Tibial nerve (tissue), 4 donors: ENCODE measurements around the gene EPB41L1. TPM values are rescaled to one million over a fixed set of nuclear protein-coding genes. Genes with fewer than 3 reads are reported as not detected.

Source experiments
- DNase-seq, 2 donors: peaks; one replicate each; pipeline ENCODE4 v3.0.0-alpha.2; 2019; ENCODE audit warnings: low spot score in 2 of 2
- H3K27ac ChIP-seq, 4 donors: fragments of 200-600 bp; sonication (generic) in 3 of 4; one replicate each; pipeline ENCODE4 v1.5.1; 2017 to 2019; ENCODE audit warnings: mild to moderate bottlenecking in 1 of 4
- H3K27me3 ChIP-seq, 2 donors: fragments of 200-600 bp; sonication (generic) in 1 of 2; one replicate each; pipeline versions ENCODE4 v1.5.1 to v1.6.0; 2017 to 2019
- H3K36me3 ChIP-seq, 3 donors: fragments of 200-600 bp; sonication (generic); one replicate each; pipeline ENCODE4 v1.5.1; 2018 to 2019
- H3K4me1 ChIP-seq, 4 donors: fragments of 200-600 bp; sonication (generic) in 3 of 4; one replicate each; pipeline ENCODE4 v1.5.1; 2017 to 2019
- H3K4me3 ChIP-seq, 4 donors: fragments of 200-600 bp; sonication (generic) in 3 of 4; one replicate each; pipeline ENCODE4 v1.5.1; 2017 to 2019; ENCODE audit warnings: mild to moderate bottlenecking in 1 of 4, moderate library complexity in 1 of 4
- H3K9me3 ChIP-seq, 4 donors: fragments of 200-600 bp; sonication (generic) in 3 of 4; one replicate each; pipeline ENCODE4 v1.5.1; 2017 to 2019
- EP300 ChIP-seq, 2 donors: sonication (generic); formaldehyde crosslinking; IDR thresholded peaks; one replicate each; pipeline ENCODE4 v1.6.1; 2017; ENCODE audit warnings: antibody characterized with exemption in 2 of 2, mild to moderate bottlenecking in 1 of 2
- POLR2A ChIP-seq, 2 donors: fragments of 450-650 bp; IDR thresholded peaks; one replicate each; pipeline ENCODE4 v1.6.1; 2017; ENCODE audit warnings: antibody characterized with exemption in 2 of 2, mild to moderate bottlenecking in 2 of 2, moderate library complexity in 2 of 2
- WGBS, 2 donors: methylation state at CpG; one replicate each; pipeline ENCODE4 v1.1.5; 2018; 5-methylcytosine and 5-hydroxymethylcytosine counted together
- total RNA-seq, 4 donors: library from RNA; depleted of rRNA; stranded (reverse); fragments of >200 nt; gene quantifications; one replicate each; pipeline ENCODE4 v1.1.0, GENCODE V29; 2016
- TF ChIP-seq, protein P1 (sequence below), 5 experiments: fragments of 200-600 bp in 3 of 5; fragments of 450-650 bp in 2 of 5; sonication (generic) in 3 of 5; IDR thresholded peaks; one replicate each; pipeline ENCODE4 v1.5.1; 2016 to 2019; ENCODE audit warnings: antibody characterized with exemption in 5 of 5, mild to moderate bottlenecking in 3 of 5, moderate library complexity in 2 of 5

EPB41L1 gene
- total RNA-seq, 4 donors from 2014 or later, result 19.9 to 55.3 (median 30.8) TPM

- Histone ChIP-seq H3K27me3 (no peaks in the 10 kb centered on the region), H3K27ac (no peak overlapping the region), H3K9me3 (no peaks in the 10 kb centered on the region), H3K4me3 (peak overlapping the region; percentile 67 to 96 (median 82)), H3K36me3 (peaks cover 0 to 32% (median 3%) of the 10 kb centered on the region in 3 donors), H3K4me1 (peaks cover 0 to 54% (median 20%) of the 10 kb centered on the region in 4 donors)
- 54 to 58% methylated on average over 5 of the region's 5 CpGs for WGBS, 2 donors
- no peak for DNase-seq
- TF ChIP-seq POLR2A (IDR thresholded peaks at IDR 0.05) (no peak), EP300 (IDR thresholded peaks at IDR 0.05) (no peak)
- TF ChIP-seq, protein P1, sequence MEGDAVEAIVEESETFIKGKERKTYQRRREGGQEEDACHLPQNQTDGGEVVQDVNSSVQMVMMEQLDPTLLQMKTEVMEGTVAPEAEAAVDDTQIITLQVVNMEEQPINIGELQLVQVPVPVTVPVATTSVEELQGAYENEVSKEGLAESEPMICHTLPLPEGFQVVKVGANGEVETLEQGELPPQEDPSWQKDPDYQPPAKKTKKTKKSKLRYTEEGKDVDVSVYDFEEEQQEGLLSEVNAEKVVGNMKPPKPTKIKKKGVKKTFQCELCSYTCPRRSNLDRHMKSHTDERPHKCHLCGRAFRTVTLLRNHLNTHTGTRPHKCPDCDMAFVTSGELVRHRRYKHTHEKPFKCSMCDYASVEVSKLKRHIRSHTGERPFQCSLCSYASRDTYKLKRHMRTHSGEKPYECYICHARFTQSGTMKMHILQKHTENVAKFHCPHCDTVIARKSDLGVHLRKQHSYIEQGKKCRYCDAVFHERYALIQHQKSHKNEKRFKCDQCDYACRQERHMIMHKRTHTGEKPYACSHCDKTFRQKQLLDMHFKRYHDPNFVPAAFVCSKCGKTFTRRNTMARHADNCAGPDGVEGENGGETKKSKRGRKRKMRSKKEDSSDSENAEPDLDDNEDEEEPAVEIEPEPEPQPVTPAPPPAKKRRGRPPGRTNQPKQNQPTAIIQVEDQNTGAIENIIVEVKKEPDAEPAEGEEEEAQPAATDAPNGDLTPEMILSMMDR (IDR thresholded peaks at IDR 0.05), result no peak
Measured at GRCh38 chr20:36237477-36237876, 82.9 kb downstream of the EPB41L1 start.

DNA sequence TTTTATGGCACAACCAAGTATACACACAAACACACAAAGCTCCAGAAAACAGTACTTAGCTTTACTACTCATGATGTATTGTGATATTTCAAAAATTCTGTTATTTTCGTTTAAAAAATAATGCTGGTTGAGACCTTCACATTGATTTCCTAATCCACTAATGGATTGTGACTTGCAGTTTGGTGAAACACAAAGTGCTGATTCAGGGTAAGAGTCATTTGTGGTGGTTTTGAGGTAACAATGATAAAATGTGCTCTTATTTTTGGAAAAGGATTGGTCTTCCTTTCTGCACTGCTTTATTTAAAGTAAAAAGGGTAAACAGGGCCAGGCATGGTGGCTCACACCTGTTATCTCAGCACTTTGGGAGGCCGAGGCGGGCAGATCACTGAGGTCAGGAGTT lies 83.6 kb downstream of the EPB41L1 start:
- no peak overlapping the region for H3K27ac ChIP-seq
- TF ChIP-seq, protein P1 (IDR thresholded peaks at IDR 0.05), result no peak
- TF ChIP-seq EP300 (IDR thresholded peaks at IDR 0.05) (no peak), POLR2A (IDR thresholded peaks at IDR 0.05) (no peak)
- WGBS, 2 donors, result 88 to 90% methylated on average over 3 of the region's 3 CpGs
- H3K4me3 ChIP-seq, result no peak overlapping the region
- peaks cover 0 to 39% (median 5%) of the 10 kb centered on the region in 3 donors for H3K36me3 ChIP-seq
- peaks cover 0 to 54% (median 20%) of the 10 kb centered on the region in 4 donors for H3K4me1 ChIP-seq
- no peak for DNase-seq
- H3K9me3 ChIP-seq, result no peaks in the 10 kb centered on the region
- H3K27me3 ChIP-seq, result no peaks in the 10 kb centered on the region

- no peak overlapping the region for H3K4me3 ChIP-seq
- H3K36me3 ChIP-seq, result peaks cover 0 to 45% (median 5%) of the 10 kb centered on the region in 3 donors
- no peak for DNase-seq
- no peak for TF ChIP-seq POLR2A (IDR thresholded peaks at IDR 0.05)
- TF ChIP-seq, protein P1 (IDR thresholded peaks at IDR 0.05), result no peak
- TF ChIP-seq EP300 (IDR thresholded peaks at IDR 0.05), result no peak
- no peak overlapping the region for H3K27ac ChIP-seq
- 60 to 68% methylated on average over 3 of the region's 3 CpGs for whole genome bisulfite sequencing, 2 donors
- H3K4me1 ChIP-seq, result peaks cover 0 to 54% (median 20%) of the 10 kb centered on the region in 4 donors
- no peaks in the 10 kb centered on the region for H3K9me3 ChIP-seq
- no peaks in the 10 kb centered on the region for H3K27me3 ChIP-seq
Measured at GRCh38 chr20:36238760-36239159, 84.2 kb downstream of the EPB41L1 start.

GRCh38 chr20:36240076-36240475 lies 85.5 kb downstream of the EPB41L1 start:
- Histone ChIP-seq H3K36me3 (peaks cover 5 to 58% (median 5%) of the 10 kb centered on the region in 3 donors), H3K4me3 (no peak overlapping the region), H3K9me3 (no peaks in the 10 kb centered on the region), H3K4me1 (peaks cover 0 to 54% (median 20%) of the 10 kb centered on the region in 4 donors), H3K27me3 (no peaks in the 10 kb centered on the region), H3K27ac (no peak overlapping the region)
- 90 to 94% methylated on average over 11 to 12 of the region's 12 CpGs for WGBS, 2 donors
- no peak for DNase-seq
- TF ChIP-seq POLR2A (IDR thresholded peaks at IDR 0.05) (no peak), EP300 (IDR thresholded peaks at IDR 0.05) (no peak)
- TF ChIP-seq, protein P1 (IDR thresholded peaks at IDR 0.05), result no peak

DNA sequence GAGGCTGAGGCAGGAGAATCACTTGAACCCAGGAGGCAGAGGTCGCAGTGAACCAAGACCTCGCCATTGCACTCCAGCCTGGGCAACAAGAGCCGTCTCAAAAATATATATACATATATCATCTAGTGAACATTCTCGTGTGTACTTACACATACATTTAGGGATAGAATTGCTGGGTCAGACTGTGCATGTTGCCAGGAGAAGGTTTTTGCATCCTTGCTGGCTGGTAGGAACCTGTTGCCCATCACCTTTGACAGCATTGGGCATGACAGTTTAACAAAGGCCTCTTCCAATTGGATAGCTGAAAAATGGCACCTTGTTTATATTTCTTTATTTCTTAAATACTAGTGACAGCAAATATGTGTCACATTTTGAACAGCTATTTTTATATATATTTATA lies 87.1 kb downstream of the EPB41L1 start:
- Histone ChIP-seq H3K9me3 (no peaks in the 10 kb centered on the region), H3K4me3 (no peak overlapping the region), H3K36me3 (peaks cover 5 to 74% (median 18%) of the 10 kb centered on the region in 3 donors), H3K27ac (no peak overlapping the region), H3K4me1 (peaks cover 0 to 43% (median 16%) of the 10 kb centered on the region in 4 donors), H3K27me3 (no peaks in the 10 kb centered on the region)
- no peak for DNase-seq
- TF ChIP-seq POLR2A (IDR thresholded peaks at IDR 0.05), result no peak
- no peak for TF ChIP-seq EP300 (IDR thresholded peaks at IDR 0.05)
- TF ChIP-seq, protein P1 (IDR thresholded peaks at IDR 0.05), result no peak
- 81 to 93% methylated on average over 4 of the region's 4 CpGs for WGBS, 2 donors
